GM19025 (cell line): Measurements from ENCODE around the gene TSEN54.

Experiments
- ATAC-seq: cut with Tn5 transposase; IDR thresholded peaks from one replicate; pipeline ENCODE4 v1.9.1; 2021; ENCODE audit warnings: mild to moderate bottlenecking, low read depth, moderate library complexity; ENCODE audit not compliant: unreplicated experiment

Gene TSEN54

GRCh38 chr17:75536366-75536765 lies 20.0 kb downstream of the TSEN54 start:
- no peak for ATAC-seq

GRCh38 chr17:75539967-75540729 lies 23.8 kb downstream of the TSEN54 start:
- ATAC-seq = no peak

- ATAC-seq = no peak
These were observed 24.7 kb downstream of the TSEN54 start for GRCh38 chr17:75540923-75541503.

GRCh38 chr17:75542229-75542628 lies 25.9 kb downstream of the TSEN54 start:
- no peak for ATAC-seq

- ATAC-seq = no peak
These were observed 26.5 kb downstream of the TSEN54 start for GRCh38 chr17:75542728-75543336.

GRCh38 chr17:75544250-75544649 lies 27.9 kb downstream of the TSEN54 start:
- ATAC-seq = no peak

GRCh38 chr17:75546181-75546580 lies 29.9 kb downstream of the TSEN54 start:
- no peak for ATAC-seq

- ATAC-seq = no peak
These were observed 30.8 kb downstream of the TSEN54 start for GRCh38 chr17:75547091-75547490.

GRCh38 chr17:75548813-75549212 lies 32.5 kb downstream of the TSEN54 start:
- ATAC-seq = no peak

- ATAC-seq = no peak
These were observed 33.2 kb downstream of the TSEN54 start for GRCh38 chr17:75549246-75550138.

- ATAC-seq = no peak
These were observed 33.8 kb downstream of the TSEN54 start for GRCh38 chr17:75550139-75550465.

GRCh38 chr17:75551266-75551665 lies 34.9 kb downstream of the TSEN54 start:
- no peak for ATAC-seq

- no peak for ATAC-seq
These were observed 36.3 kb downstream of the TSEN54 start for GRCh38 chr17:75552425-75553294.

GRCh38 chr17:75553295-75554110 lies 37.2 kb downstream of the TSEN54 start:
- no peak for ATAC-seq

- ATAC-seq = no peak
These were observed 39.4 kb downstream of the TSEN54 start for GRCh38 chr17:75555679-75556153.

GRCh38 chr17:75557075-75557851 lies 40.9 kb downstream of the TSEN54 start:
- no peak for ATAC-seq

GRCh38 chr17:75557852-75558665 lies 41.7 kb downstream of the TSEN54 start:
- ATAC-seq = no peak
